Suprapubic skin (tissue), 3 donors: ENCODE measurements around the gene ADCY9.

Experiments used
- POLR2A ChIP-seq, 2 donors: fragments of 450-650 bp; IDR thresholded peaks; one replicate each; pipeline ENCODE4 v1.6.1; 2017; ENCODE audit warnings: antibody characterized with exemption in 2 of 2, mild to moderate bottlenecking in 2 of 2, moderate library complexity in 2 of 2
- TF ChIP-seq, protein P1 (sequence below), 2 donors: fragments of 200-600 bp in 1 of 2; fragments of 450-650 bp in 1 of 2; sonication (generic) in 1 of 2; IDR thresholded peaks; one replicate each; pipeline ENCODE4 v1.5.1; 2016 to 2019; ENCODE audit warnings: antibody characterized with exemption in 2 of 2, mild to moderate bottlenecking in 1 of 2, moderate library complexity in 1 of 2

GRCh38 chr16:4053301-4053845, 62.9 kb downstream of the ADCY9 start:
- TF ChIP-seq POLR2A (IDR thresholded peaks at IDR 0.05), result no peak
- TF ChIP-seq, protein P1, sequence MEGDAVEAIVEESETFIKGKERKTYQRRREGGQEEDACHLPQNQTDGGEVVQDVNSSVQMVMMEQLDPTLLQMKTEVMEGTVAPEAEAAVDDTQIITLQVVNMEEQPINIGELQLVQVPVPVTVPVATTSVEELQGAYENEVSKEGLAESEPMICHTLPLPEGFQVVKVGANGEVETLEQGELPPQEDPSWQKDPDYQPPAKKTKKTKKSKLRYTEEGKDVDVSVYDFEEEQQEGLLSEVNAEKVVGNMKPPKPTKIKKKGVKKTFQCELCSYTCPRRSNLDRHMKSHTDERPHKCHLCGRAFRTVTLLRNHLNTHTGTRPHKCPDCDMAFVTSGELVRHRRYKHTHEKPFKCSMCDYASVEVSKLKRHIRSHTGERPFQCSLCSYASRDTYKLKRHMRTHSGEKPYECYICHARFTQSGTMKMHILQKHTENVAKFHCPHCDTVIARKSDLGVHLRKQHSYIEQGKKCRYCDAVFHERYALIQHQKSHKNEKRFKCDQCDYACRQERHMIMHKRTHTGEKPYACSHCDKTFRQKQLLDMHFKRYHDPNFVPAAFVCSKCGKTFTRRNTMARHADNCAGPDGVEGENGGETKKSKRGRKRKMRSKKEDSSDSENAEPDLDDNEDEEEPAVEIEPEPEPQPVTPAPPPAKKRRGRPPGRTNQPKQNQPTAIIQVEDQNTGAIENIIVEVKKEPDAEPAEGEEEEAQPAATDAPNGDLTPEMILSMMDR (IDR thresholded peaks at IDR 0.05), result no peak
